ENCODE data around the gene CLEC12A.
"Not testable (repeated sequence)": the region's sequence is repeated elsewhere in the genome, so short reads cannot be mapped to it uniquely, and the experiment has no call there.

CLEC12A gene

DNA sequence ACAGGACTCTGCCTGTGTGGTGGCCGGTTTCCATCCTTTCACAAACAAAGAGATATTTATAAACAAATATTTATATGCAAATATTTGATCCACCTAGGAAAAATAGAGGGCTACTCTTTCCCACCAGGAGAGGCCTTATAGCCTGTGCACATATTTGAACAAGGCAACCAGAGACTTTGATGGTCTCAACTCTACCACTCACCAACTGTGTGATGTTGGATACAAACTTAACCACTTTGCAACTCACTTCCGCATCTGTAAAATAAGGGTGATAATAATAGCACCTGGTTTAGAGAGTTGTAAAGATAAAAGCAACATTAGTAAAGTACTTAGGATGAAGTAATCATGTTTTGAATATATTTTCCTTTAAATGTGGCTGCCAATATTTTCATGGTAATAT is 1.5 kb upstream of the CLEC12A start:
- DNase-seq (ENCODE audit: low read depth in 2 of 3, low spot score in 2 of 3) = no peak

DNA sequence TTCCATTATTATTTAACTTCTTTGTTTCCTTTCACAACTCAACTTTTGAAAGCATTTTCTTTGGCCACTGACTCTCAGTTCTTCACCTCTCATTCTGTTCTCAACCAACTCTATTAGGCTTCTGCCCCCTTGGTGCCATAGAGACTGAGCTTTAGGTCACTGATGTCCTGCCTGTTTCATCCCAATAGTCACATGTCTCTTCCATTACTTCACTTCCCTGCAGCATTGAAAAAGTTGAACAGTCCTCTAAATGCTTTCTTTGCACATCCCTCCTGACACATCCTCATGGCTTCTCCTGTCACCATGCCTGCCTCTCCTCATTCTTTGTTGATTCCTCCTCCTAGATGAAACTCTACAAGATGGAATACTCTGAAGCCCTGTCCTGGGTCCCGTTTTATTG is 2.7 kb downstream of the CLEC12A start:
- DNase-seq (ENCODE audit: low read depth in 2 of 3, low spot score in 2 of 3) = no peak

DNA sequence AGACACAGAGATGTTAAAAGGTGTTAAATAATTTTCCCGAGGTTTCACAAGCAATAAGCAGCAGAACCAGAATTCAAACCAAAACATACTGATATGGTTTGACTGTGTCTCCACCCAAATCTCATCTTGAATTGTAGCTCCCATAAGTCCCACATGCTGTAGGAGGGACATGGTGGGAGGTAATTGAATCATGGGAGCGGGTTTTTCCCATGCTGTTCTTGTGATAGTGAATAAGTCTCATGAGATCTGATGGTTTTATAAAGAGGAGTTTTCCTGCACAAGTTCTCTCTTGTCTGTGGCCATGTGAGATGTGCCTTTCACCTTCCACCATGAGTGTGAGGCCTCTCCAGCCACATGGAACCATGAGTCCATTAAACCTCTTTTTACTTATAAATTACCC is 3.5 kb downstream of the CLEC12A start:
- not testable (repeated sequence) for DNase-seq (ENCODE audit: low read depth in 2 of 3, low spot score in 2 of 3)

DNA sequence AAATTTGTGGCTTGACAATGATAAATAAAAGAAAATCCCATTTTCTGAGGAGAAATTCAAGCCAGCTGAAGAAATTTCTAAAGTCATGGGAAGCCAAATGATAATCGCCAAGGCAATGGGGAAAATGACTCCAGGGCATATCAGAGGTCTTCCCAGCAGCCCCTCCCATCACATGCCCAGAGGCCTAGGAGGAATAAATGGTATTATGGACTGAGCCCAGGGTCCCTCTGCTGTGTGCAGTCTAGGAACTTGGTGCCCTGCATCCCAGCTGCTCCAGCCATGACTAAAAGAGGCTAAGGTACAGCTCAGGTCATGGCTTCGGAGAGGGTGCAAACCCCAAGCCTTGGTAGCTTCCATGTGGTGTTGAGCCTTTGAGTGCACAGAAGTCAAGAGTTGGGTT is 4.4 kb downstream of the CLEC12A start:
- DNase-seq (ENCODE audit: low read depth in 2 of 3, low spot score in 2 of 3) = no peak

DNA sequence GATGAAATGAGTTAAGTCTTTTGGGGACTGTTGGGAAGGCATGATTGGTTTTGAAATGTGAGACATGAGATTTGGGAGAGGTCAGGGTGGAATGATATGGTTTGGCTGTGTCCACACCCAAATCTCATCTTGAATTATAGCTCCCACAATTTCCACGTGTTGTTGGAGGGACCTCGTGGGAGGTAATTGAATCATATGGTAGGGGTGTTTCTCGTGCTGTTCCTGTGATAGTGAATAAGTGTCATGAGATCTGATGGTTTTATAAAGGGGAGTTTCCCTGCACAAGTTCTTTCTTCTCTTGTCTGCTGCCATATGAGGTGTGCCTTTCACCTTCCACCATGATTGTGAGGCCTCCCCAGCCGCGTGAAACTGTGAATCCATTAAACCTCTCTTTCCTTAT is 5.4 kb downstream of the CLEC12A start:
- DNase-seq (ENCODE audit: low read depth in 2 of 3, low spot score in 2 of 3) = not testable (repeated sequence)

DNA sequence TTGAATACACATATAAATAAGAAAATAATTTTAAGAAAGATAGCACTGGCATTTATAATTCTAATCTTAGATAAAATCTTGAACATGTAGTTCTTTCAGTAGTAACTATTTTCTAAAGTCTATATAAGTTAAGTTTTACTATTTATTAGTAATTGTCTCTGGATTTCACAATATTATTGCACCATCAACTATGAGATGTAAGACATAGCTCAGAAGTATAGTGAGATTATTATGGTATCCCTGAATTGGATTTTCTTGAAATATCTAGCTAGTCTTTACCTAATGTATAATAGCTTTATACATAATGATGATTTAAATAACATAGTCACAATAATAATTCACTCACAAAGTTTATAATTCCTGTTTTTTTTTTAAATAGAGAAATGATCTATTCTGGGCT is 6.7 kb downstream of the CLEC12A start:
- DNase-seq (ENCODE audit: low read depth in 2 of 3, low spot score in 2 of 3) = no peak

DNA sequence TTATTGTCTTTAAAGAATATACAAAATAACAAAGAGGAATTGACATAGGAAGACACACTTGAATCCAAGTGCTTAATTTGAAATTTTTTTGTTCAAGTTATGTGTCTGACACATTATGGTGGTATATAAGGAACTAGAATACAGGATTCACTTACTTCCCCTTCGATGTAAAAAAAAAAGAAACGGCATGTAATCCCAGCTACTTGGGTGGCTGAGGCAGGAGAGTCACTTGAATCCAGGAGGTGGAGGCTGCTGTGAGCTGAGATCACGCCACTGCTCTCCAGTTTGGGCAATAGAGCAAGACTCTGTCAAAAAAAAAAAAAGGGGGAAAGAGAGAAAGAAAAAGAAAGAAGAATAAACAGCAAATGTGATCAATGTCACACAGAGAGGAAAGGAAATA is 8.9 kb downstream of the CLEC12A start:
- no peak for DNase-seq (ENCODE audit: low read depth in 2 of 3, low spot score in 2 of 3)

DNA sequence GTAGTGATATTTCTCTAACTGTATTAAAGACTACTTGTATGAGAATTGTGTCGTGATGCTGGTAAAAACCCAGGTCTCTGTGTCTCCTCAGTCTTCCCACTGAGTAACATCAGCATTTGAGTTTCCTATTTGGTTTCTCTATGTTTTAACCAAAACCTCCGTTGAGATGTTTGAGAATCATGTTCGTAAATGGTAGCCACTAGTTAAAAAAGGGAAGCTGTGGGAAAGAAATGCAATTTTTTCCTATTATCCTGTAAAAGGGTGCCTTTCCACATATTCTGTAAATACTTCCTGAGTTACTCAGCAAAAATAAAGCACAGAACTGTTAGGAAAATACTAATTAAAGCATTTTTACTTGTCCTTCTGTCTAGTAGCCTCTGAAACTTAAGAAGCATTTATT is 20.7 kb downstream of the CLEC12A start:
- no peak for DNase-seq (ENCODE audit: low read depth in 2 of 3, low spot score in 2 of 3)

DNA sequence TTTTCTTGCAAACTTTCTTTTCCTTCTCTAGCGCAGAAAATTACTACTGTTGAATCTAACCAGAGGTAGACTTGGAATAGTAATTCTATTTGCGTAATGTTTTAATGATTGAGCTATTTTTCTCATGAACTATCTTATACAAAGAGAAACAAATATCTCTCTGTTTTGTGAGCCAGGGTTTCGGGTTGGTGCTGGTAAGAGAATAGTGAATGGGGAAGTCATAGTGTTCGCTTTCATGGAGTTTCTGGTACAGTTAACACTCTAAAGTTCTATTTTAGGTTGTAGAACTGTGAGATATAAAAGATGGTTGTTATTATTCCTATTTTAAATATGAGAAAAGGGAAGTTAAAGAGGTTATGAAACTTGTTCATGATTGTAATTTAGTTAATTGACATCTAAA is 21.1 kb downstream of the CLEC12A start:
- no peak for DNase-seq (ENCODE audit: low read depth in 2 of 3, low spot score in 2 of 3)

DNA sequence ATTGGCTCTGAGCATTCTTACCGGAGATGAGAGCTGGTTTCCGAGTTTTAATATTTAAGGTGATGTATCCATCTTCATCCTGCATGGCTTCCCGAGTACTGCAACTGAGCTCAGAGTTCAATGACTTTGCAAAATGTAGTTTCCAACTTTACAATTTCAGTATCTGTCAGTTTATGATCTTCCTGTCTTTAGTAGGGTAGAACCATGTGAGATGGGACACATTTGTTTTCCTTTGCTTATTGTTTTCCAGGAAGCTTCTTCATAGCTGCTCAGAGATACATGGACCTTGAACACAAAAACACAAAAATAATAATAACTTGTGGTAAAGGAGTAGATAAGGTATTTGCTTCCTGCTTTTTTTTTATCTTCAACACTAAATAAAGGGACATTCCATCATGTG is 27.8 kb downstream of the CLEC12A start, which contains the start of gene CLEC1B:
Gene CLEC1B (minus strand): TSS at position 106 of the 400 bp plus-strand sequence. CDS start 21 bp downstream, at position 85.
- DNase-seq (ENCODE audit: low read depth in 2 of 3, low spot score in 2 of 3) = no peak

DNA sequence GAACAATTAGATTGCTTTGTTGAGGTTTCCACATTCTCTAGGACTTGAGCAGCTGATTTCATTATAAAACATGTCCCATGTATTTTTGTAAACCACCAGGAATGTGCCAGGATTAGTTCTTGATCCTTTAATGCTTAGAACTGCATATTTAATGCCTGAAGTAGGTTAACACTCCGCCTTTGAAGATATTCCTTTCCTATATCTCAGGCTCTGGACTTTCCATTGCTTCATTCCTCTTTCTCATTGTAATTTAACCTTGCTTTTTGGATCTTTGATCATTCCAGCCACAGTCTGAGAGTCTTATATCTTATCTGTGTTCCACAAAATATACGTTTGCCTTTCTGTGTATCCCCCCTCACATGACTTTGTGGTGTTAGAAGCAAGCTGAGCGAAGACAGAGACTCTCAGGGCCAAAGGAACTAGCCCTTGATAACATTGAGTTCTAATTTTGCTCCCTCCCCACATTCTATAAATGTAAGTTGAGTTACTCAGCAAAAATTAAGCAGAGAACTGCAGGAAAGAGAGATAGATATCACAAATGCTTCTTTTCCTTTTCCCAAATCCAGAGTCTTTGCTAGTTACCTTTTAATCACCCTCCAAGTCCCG is 30.1 kb downstream of the CLEC12A start:
- no peak for DNase-seq (ENCODE audit: low read depth in 2 of 3, low spot score in 2 of 3)

DNA sequence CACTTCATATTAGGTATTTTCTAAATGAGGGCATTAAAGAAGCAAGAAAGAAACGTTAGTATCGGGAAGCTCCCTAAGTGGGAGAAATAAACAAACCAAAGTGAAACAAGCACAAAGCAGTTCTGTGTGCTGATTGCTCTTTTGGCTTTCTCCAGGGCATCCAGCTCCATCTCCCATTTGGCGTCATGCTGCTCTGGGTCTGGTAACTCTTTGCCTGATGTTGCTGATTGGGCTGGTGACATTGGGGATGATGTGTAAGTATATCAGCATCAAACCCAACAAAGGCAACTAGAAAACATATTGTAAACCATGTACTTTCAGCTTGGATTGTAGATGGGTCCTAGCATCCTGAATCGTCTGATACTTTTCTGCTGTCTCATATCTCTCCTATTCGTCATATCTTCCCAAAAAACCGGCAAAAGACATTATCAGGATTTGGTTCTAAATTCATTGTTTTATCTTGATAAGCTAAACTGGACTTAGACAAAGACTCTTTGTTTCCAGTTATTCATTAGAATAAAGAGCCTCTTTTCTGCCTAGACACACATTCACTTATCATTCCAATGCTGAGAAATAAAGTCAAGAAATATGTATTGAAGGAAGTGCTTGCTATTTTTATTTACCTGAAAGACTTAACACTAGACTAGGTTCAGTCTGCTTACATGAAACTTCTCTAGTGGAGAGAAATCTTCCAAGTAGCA is 41.6 kb downstream of the CLEC12A start:
- no peak for DNase-seq (ENCODE audit: low read depth in 2 of 3, low spot score in 2 of 3)

DNA sequence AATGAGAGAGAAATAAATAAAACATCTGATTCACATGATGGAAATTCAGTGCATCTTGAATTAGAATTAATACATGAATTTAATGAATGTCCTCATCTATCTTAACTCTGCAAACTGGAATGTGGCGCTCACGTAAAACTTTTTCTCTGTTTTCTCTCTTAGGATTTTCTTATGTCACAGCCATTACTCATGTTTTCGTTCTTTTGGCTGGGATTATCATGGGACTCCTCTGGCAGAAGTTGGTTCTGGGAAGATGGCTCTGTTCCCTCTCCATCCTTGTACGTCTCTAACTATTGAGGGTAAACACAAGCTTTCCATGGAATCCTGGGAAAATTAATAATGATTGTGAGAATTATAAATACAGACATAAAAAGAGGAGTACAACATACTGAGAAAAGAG is 44.2 kb downstream of the CLEC12A start:
- no peak for DNase-seq (ENCODE audit: low read depth in 2 of 3, low spot score in 2 of 3)

DNA sequence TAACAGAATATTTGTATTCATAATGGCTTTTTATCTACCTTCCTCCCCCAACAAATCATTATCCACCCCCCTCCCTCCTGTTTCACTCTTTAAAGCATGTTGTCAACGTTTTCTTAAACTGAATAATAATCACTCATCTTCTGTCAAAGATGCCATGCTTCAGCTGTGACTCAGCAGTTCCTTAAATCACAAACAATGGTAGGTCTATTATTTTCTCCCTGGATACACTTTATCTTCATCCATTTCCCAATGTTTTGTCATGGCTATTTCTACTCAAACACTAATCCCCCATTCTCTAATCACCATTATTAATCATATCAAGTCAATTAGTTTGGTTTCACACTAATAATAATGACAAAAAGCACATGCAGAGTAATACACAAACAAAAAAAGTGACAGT is 45.7 kb downstream of the CLEC12A start:
- DNase-seq (ENCODE audit: low read depth in 2 of 3, low spot score in 2 of 3) = no peak

DNA sequence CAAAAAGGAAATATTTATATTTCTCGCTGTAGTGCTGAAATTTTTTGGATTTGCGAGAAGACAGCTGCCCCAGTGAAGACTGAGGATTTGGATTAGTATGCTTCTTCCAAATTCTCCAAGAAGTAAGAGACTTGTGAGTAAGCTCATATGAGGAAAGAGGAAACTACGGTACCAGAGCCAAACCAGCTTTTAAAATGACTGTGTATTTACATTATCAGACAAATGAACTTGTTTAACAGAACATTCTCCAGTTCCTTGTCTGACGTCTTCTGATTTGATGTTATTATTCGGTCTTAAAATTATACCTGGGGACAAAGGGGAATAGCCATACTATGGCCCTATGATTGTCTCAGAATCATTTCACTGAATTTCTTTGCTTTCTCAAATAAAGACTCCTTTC is 47.2 kb downstream of the CLEC12A start:
- DNase-seq (ENCODE audit: low read depth in 2 of 3, low spot score in 2 of 3) = no peak

DNA sequence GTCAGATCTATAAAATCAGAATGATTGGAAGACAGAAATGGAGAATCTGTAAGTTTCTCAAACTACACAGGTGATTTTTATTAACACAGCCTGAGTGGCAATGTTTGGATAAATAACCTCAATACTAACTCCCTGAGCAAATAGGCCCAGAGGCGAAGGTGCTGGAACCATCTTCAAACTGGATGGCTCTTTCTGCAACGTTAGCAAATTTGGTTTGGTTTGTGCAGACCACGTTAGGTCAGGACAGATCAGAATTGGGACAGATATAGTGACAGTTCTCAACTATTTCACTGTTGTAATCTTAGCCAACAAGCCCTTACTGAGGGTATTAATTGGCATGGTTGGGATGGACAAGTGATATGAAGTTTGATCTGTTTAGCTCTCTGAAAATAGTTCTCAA is 50.1 kb downstream of the CLEC12A start:
- no peak for DNase-seq (ENCODE audit: low read depth in 2 of 3, low spot score in 2 of 3)

DNA sequence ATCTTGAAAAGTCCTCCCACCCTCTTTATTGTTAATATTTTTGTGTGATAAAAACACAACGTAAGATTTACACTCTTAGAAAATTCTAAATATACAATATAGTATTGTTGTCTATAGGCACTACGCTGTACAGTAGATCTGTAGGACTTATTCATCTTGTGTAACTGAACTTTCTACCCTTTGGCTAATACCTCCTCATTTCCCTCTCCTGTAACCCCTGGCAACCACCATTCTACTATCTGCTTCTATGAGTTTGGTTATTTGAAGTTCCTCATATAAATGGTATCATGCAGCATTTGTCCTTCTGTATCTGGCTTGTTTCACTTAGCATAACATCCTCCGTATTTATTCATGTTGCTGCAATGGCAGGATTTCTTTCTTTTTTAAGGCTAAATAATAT is 54.0 kb downstream of the CLEC12A start:
- no peak for DNase-seq (ENCODE audit: low read depth in 2 of 3, low spot score in 2 of 3)

DNA sequence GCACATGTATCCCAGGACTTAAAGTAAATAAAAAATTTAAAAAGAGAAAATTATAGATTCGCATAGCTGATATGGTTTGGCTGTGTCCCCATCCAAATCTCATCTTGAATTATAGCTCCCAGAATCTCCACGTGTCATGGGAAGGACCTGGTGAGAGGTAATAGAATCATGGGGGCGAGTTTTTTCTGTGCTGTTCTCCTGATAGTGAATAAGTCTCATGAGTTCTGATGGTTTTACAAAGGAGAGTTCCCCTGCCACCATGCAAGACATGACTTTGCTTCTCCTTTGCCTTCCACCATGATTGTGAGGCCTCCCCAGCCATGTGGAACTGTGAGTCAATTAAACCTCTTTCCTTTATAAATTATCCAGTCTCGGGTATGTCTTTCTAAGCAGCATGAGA is 55.5 kb downstream of the CLEC12A start:
- not testable (repeated sequence) for DNase-seq (ENCODE audit: low read depth in 2 of 3, low spot score in 2 of 3)

DNA sequence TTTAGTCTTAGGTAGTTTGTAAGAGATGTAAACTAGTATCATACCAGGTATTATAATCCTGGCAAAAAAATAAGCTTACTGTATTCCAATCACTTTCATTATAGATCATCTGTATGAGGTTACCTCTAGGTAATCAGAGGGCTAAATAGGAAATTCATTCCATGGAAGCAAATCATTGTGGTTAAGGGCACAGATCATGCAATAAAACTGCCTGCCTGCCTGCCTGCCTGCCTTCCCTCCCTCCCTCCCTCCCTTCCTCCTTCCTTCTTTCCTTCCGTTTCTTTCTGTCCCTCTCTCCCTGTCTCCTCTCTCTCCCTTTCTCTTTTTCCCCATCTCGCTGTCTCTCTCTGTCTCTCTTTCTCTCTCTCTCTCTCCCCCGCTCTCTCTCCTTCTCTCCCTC is 56.1 kb downstream of the CLEC12A start:
- no peak for DNase-seq (ENCODE audit: low read depth in 2 of 3, low spot score in 2 of 3)

DNA sequence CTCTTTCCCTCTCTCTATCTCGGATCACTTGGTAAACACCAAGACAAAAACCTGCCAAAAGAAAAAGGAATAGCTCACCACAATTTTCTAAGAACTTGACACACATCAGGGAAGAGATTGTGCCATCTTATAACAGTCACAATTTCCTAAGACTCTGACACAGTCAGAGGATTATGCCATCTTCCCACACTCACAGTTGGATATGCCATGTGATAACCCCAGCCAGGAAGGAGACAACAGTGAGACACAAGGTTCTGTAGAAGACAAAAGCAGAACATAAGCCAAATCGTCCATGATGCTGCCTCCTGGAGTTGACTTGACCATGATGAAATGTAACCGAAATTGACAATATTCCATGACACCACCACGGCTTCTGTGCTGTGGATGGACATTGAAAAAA is 56.5 kb downstream of the CLEC12A start:
- no peak for DNase-seq (ENCODE audit: low read depth in 2 of 3, low spot score in 2 of 3)

DNA sequence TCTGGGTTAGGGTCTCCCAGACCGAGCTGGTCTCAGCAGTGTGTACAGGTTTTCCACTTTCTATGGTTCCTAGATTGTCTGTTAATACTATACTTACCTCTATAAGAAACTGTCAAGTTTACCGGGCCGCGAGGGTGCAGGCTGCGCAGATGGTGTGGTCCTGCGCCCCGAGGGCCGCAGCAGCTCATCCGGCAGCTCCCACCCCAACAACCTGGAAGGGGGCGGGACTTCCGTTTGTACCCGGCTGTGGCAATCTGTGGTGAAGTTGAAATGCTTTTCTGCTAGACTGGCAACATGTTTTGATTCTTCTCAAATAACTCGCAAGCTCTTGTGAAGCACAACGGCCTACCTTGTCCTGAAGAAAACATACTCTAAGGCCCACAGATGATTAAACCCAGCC is 59.2 kb downstream of the CLEC12A start, which contains the start of gene CLEC9A:
Gene CLEC9A (plus strand): TSS at position 237 of the 400 bp plus-strand sequence. CDS start 22,006 bp downstream, outside the sequence.
- DNase-seq (ENCODE audit: low read depth in 2 of 3, low spot score in 2 of 3) = no peak

DNA sequence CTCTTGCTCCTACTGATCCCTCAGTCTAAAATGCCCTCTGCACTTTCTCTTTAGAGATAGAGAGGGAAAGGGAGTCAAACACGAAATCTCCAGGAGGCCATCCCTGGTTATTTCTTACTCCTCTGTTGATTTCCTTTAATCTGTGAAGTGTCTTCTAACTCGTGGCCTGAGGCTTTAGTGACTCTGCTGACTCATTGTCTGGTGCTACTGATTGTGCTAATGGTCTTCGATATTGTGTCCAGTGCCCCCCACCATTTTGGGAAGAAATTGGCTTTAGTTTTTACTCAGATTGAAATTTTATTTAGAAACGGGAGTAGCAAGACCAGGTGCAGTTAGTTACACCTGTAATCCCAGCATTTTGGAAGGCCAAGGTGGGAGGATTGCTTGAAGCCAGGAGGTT is 60.1 kb downstream of the CLEC12A start:
- no peak for DNase-seq (ENCODE audit: low read depth in 2 of 3, low spot score in 2 of 3)

DNA sequence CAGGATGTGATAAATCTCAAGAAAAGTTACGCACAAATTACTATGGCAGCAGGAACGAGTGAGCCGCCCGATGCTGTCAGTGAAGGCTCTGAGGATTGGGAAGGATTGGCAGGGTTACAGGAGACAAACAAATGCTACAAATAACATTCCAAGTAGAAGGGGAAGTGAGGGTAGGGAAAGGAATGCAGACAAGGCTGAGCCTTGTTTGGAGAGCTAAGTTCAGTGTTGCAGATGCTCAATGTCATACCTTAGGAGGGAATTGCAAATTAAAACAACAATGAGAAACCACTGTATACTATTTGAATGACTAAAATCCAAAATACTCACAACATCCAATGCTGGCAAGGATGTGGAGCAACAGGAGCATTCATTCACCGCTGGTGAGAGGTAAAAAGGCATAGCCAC is 60.6 kb downstream of the CLEC12A start:
- no peak for DNase-seq (ENCODE audit: low read depth in 2 of 3, low spot score in 2 of 3)

Measured in activated CD8-positive, alpha-beta memory T cell treated with anti-CD3 and anti-CD28 coated beads for 48 hours (primary cell).